C4-2B (cell line): ENCODE measurements around the gene KLF15.

Experiments
- H3K27ac ChIP-seq: fragments of 450-650 bp; 2 replicates; pipeline ENCODE4 v1.5.1; 2017
- CTCF ChIP-seq: fragments of 450-650 bp; conservative IDR thresholded peaks from 2 replicates; pipeline ENCODE4 v1.5.1; 2017; ENCODE audit warnings: mild to moderate bottlenecking
- ZFX ChIP-seq: fragments of 450-650 bp; IDR thresholded peaks from 2 replicates; pipeline ENCODE4 v1.6.1; 2017

KLF15 gene

GRCh38 chr3:126389112-126389793 lies 32.0 kb upstream of the KLF15 start:
- H3K27ac ChIP-seq = peak overlapping the region; percentile 43

GRCh38 chr3:126381966-126382365 lies 24.8 kb upstream of the KLF15 start:
- no peak for TF ChIP-seq CTCF
- no peak for TF ChIP-seq ZFX
- H3K27ac ChIP-seq = no peak overlapping the region

More at GRCh38 chr3:126389112-126389793, 32.0 kb upstream of the KLF15 start:
- TF ChIP-seq ZFX (no peak), CTCF (peak; percentile 100)

DNA sequence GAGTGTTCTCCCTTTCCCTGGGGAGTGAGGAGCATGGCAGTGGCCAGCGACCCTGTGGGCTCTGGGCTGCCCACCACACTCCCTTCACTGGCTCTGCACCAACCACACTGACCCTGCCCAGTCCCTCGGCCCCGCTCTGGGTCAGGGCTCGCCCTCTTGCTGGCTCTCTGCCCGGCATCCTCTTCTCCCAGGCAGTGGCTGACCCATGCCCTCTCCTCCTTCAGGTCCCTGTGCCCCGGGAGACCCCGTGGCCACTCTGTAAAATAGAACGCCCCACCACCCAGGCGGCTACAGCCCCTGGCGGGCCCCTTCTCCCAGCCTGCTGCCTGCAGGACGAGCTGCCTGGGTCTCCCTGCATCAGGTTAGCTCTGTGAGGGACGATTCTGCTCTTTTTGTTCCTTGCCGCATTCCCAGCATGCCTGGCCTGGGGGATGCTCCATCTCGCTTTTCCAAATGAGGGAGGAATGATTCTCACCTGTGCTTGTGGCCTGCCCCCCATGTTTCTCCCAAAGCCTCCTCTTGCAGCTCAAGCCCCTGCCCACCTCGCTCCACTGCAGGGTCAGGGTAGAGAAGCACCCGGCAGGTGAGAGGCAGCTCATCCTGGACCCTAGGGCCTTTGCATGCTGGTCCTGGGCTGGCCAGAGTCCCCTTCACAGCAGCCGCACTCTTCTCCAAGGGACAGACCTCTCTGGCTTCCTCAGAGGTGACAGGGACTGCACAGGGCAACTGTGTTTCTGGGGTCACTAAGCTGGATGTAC lies 23.0 kb upstream of the KLF15 start:
- no peak overlapping the region for H3K27ac ChIP-seq
- TF ChIP-seq CTCF (no peak), ZFX (no peak)

- no peak overlapping the region for H3K27ac ChIP-seq
- TF ChIP-seq ZFX (no peak), CTCF (no peak)
Observed at GRCh38 chr3:126378341-126378751, 21.1 kb upstream of the KLF15 start.

DNA sequence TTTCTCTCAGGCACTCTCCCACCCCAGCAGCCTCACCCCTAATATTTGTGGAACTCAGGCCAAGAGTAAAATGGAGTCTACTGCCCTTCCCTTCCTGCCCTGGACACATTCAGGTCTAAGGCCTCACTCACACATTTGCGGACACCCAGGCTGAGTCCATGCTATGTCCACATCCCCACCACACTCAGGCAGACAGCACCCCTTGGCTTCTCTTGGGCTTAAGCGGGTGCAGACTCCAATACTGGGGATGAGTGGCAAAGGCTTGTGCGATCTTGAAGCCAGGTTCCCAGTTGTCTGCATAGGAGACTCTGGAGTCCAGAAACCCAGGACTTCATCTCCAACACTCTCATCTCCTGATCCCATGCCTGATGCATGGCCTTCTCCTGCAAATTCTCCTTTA lies 20.0 kb upstream of the KLF15 start:
- no peak overlapping the region for H3K27ac ChIP-seq
- TF ChIP-seq CTCF (no peak), ZFX (no peak)

DNA sequence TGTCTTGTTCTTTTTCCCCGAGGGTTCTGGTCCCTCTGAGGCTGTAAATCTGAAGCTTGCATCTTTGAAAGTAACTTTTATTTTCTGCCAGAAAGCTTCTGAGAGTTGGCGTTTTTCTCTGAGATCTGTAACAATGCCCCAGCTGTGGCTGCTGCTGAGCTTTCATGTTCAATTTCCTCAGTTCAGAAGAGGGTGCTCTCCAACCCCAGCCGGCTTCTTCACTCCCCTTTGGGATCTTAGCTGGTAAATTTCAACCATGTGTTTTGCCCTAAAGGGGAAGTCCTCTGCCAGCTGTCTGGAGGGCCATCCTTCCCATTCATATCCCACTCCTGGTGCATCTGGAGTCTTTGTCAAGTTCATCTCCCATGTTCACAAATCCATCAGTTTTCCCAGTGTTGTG lies 19.2 kb upstream of the KLF15 start:
- no peak overlapping the region for H3K27ac ChIP-seq
- no peak for TF ChIP-seq CTCF
- TF ChIP-seq ZFX = no peak

- TF ChIP-seq ZFX = no peak
- TF ChIP-seq CTCF = no peak
Observed at GRCh38 chr3:126375835-126376331, 18.7 kb upstream of the KLF15 start.

More at GRCh38 chr3:126375835-126376331, 18.7 kb upstream of the KLF15 start:
- no peak overlapping the region for H3K27ac ChIP-seq
